Endothelial cell of umbilical vein (primary cell): ENCODE data around the gene DUSP16. TPM values are rescaled to one million over a fixed set of nuclear protein-coding genes. Genes with fewer than 3 reads are reported as not detected.

Experiments used
- BruUV-seq: library from RNA; stranded (reverse); fragments of 400-500 nt; replicated peaks from 2 replicates; lab custom pipeline; 2021; lab: Mats Ljungman, UMichigan
- CTCF ChIA-PET: fragments of 300-600, 350-600 bp; sonication (Branson Sonifier 250); formaldehyde crosslinking; loops from one replicate; lab custom pipeline; 2021; ENCODE audit warnings: antibody characterized with exemption, inconsistent platforms; lab: Charles Lee
- POLR2A ChIA-PET: fragments of 300-600, 350-600 bp; sonication (Branson Sonifier 250); formaldehyde crosslinking; loops from one replicate; lab custom pipeline; 2021; ENCODE audit warnings: antibody characterized with exemption, inconsistent platforms; lab: Charles Lee
- DNase-seq: peaks from one replicate; pipeline ENCODE4 v3.0.0-alpha.2; 2011; ENCODE audit warnings: low read depth, low spot score
- FAIRE-seq: peaks from 2 replicates; lab custom pipeline; 2011; peaks lifted over from hg19 to GRCh38; lab: Jason Lieb, UNC
- H2AFZ ChIP-seq: 2 replicates; pipeline ENCODE4 v1.6.0; 2012; ENCODE audit warnings: low read depth, low read length, control low read depth, inconsistent platforms
- H3K27ac ChIP-seq: 2 replicates; pipeline ENCODE4 v1.5.1; 2011; ENCODE audit warnings: low read depth, mild to moderate bottlenecking, control low read depth, low read length, moderate library complexity; ENCODE audit not compliant: insufficient read depth
- H3K27me3 ChIP-seq, 2 experiments: 2 replicates each; pipeline versions ENCODE4 v1.6.0 to v1.6.1; 2011; ENCODE audit warnings: low read length in 2 of 2, mixed read lengths in 1 of 2; ENCODE audit not compliant: control insufficient read depth in 2 of 2, insufficient read depth in 2 of 2
- H3K36me3 ChIP-seq, 2 experiments: 2 replicates in 1 of 2; 3 replicates in 1 of 2; pipeline ENCODE4 v1.5.1; 2011; ENCODE audit warnings: low read length in 2 of 2, mild to moderate bottlenecking in 1 of 2, moderate library complexity in 1 of 2; ENCODE audit not compliant: control insufficient read depth in 2 of 2, insufficient read depth in 2 of 2; ENCODE audit errors: extremely low read depth in 1 of 2
- H3K4me1 ChIP-seq: 3 replicates; pipeline ENCODE4 v1.5.1; 2011; ENCODE audit warnings: mild to moderate bottlenecking, low read length; ENCODE audit not compliant: control insufficient read depth, insufficient read depth; ENCODE audit errors: extremely low read depth
- H3K4me2 ChIP-seq: 2 replicates; pipeline ENCODE4 v1.6.1; 2011; ENCODE audit warnings: low read length, control low read depth, mixed read lengths; ENCODE audit not compliant: insufficient read depth
- H3K4me3 ChIP-seq, 3 experiments: fragments of 200-600 bp in 1 of 3; sonication (generic), shearing (Covaris generic) in 1 of 3; replicated peaks in 1 of 3; 2 replicates each; pipeline ENCODE4 v1.5.1; 2011 to 2016; ENCODE audit warnings: control low read depth in 3 of 3, low read length in 3 of 3, mild to moderate bottlenecking in 2 of 3, inconsistent platforms in 1 of 3, low read depth in 1 of 3, moderate library complexity in 1 of 3; ENCODE audit not compliant: insufficient read depth in 1 of 3
- H3K79me2 ChIP-seq: 2 replicates; pipeline ENCODE4 v1.6.0; 2012; ENCODE audit warnings: low read length, inconsistent platforms; ENCODE audit not compliant: control insufficient read depth, insufficient read depth
- H3K9ac ChIP-seq: replicated peaks from 2 replicates; pipeline ENCODE3; 2011; ENCODE audit warnings: low read length, control low read depth; ENCODE audit not compliant: insufficient read depth; ENCODE audit errors: extremely low read depth
- H3K9me1 ChIP-seq: replicated peaks from 3 replicates; pipeline ENCODE4 v1.6.0; 2011; ENCODE audit warnings: mild to moderate bottlenecking, low read length; ENCODE audit not compliant: control insufficient read depth, insufficient read depth; ENCODE audit errors: extremely low read depth
- H3K9me3 ChIP-seq: replicated peaks from 2 replicates; pipeline ENCODE4 v1.5.1; 2012; ENCODE audit warnings: low read length, inconsistent platforms; ENCODE audit not compliant: control insufficient read depth, insufficient read depth
- H4K20me1 ChIP-seq: replicated peaks from 2 replicates; pipeline ENCODE3; 2011; ENCODE audit warnings: mild to moderate bottlenecking, low read length; ENCODE audit not compliant: control insufficient read depth, insufficient read depth; ENCODE audit errors: extremely low read depth
- EZH2 ChIP-seq: IDR thresholded peaks from 2 replicates; pipeline ENCODE4 v1.6.1; 2012; ENCODE audit warnings: borderline replicate concordance, low read depth, mild to moderate bottlenecking, moderate library complexity, low read length, inconsistent platforms; ENCODE audit not compliant: severe bottlenecking
- FOS ChIP-seq: IDR thresholded peaks from 2 replicates; pipeline ENCODE4 v1.6.1; 2011; ENCODE audit warnings: mild to moderate bottlenecking, low read length, moderate library complexity, borderline replicate concordance; ENCODE audit not compliant: insufficient read depth
- GATA2 ChIP-seq: IDR thresholded peaks from 2 replicates; pipeline ENCODE4 v1.7.0; 2011; ENCODE audit warnings: low read depth, mild to moderate bottlenecking, moderate library complexity, mixed read lengths, low read length; ENCODE audit not compliant: insufficient read length, insufficient read depth
- JUN ChIP-seq: IDR thresholded peaks from 2 replicates; pipeline ENCODE4 v1.6.1; 2011; ENCODE audit warnings: borderline replicate concordance, low read depth; ENCODE audit not compliant: insufficient read length, insufficient read depth
- MAX ChIP-seq: IDR thresholded peaks from 2 replicates; pipeline ENCODE4 v1.6.1; 2011; ENCODE audit not compliant: insufficient read depth, insufficient read length
- MYC ChIP-seq: IDR thresholded peaks from one replicate; pipeline ENCODE4 v1.6.1; 2011; ENCODE audit warnings: mild to moderate bottlenecking, low read depth, low read length
- POLR2A ChIP-seq: IDR thresholded peaks from 2 replicates; pipeline ENCODE4 v1.6.1; 2012; ENCODE audit warnings: low read depth, mild to moderate bottlenecking, control low read depth, low read length
- POLR2AphosphoS5 ChIP-seq: IDR thresholded peaks from 2 replicates; pipeline ENCODE4 v1.6.1; 2012; ENCODE audit warnings: low read depth, mild to moderate bottlenecking, control low read depth, low read length, moderate library complexity; ENCODE audit not compliant: insufficient read depth
- dilution Hi-C: fragments of 300-500 bp; cut with MboI; formaldehyde crosslinking; loops from one replicate; pipeline ENCODE4 v1.15.0; 2019; ENCODE audit warnings: low sequenced_read_pairs; ENCODE audit not compliant: extremely low pct_ligation_motif_present
- intact Hi-C: fragments of 100-400 bp; cut with micrococcal nuclease; formaldehyde crosslinking; loops from one replicate; pipeline ENCODE4 v1.10.0; 2022
- polyA plus RNA-seq, 4 experiments: library from polyadenylated mRNA; depleted of rRNA in 3 of 4; stranded (reverse) in 3 of 4; unstranded in 1 of 4; fragments of >200 nt; gene quantifications; 2 replicates each; pipeline versions ENCODE4 v1.2.1 to v1.2.3, GENCODE V29; 2011 to 2012; ENCODE audit warnings: missing spikeins in 1 of 4
- total RNA-seq: library from RNA; stranded (reverse); gene quantifications from 2 replicates; pipeline ENCODE4 v1.2.3, GENCODE V29; 2021
- TF ChIP-seq, protein P1 (sequence below), 2 donors: IDR thresholded peaks; 1 replicate in 1 of 2; 2 replicates in 1 of 2; pipeline ENCODE4 v1.5.1; 2011; ENCODE audit warnings: low read length in 2 of 2, mild to moderate bottlenecking in 2 of 2, moderate library complexity in 2 of 2, control low read depth in 1 of 2, inconsistent platforms in 1 of 2, low read depth in 1 of 2; ENCODE audit not compliant: insufficient read depth in 1 of 2; ENCODE audit errors: extremely low read depth in 1 of 2

The DUSP16 gene
- total and polyA plus RNA-seq, 2 donors (not counting 3 experiments of a cell fraction or from before 2014, with no cell fraction given), result 7.4 to 19.5 TPM

DNA sequence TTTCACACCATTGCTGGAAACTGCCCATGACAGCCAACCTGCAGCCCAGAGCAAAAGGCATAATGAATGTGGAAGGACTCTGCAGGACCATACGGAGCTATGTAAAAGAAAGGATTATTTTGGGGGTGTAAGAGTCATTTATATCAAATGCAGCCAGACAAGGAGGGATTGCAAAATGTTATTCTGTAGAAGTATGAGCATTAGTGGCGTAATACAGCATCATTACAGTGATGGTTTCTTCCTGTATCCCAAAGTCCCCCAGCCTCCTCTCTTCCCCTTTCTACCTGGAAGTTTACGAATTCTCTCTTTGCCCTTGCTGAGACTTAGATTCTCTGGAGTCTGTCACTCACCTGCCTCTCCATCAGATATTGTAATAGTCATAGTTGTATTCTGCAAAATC lies 115.9 kb downstream of the DUSP16 start:
- FAIRE-seq (no peak), DNase-seq (no peak)
- H3K4me3 ChIP-seq, result no peak overlapping the region
- no peaks in the 10 kb centered on the region for H3K36me3 ChIP-seq
- H3K27me3 ChIP-seq, result no peaks in the 10 kb centered on the region
- peaks cover 27% of the 10 kb centered on the region for H3K4me1 ChIP-seq
- TF ChIP-seq MYC (no peak), MAX (no peak), FOS (no peak), POLR2A (no peak), POLR2AphosphoS5 (no peak), GATA2 (no peak), JUN (no peak), EZH2 (no peak)
- TF ChIP-seq, protein P1, sequence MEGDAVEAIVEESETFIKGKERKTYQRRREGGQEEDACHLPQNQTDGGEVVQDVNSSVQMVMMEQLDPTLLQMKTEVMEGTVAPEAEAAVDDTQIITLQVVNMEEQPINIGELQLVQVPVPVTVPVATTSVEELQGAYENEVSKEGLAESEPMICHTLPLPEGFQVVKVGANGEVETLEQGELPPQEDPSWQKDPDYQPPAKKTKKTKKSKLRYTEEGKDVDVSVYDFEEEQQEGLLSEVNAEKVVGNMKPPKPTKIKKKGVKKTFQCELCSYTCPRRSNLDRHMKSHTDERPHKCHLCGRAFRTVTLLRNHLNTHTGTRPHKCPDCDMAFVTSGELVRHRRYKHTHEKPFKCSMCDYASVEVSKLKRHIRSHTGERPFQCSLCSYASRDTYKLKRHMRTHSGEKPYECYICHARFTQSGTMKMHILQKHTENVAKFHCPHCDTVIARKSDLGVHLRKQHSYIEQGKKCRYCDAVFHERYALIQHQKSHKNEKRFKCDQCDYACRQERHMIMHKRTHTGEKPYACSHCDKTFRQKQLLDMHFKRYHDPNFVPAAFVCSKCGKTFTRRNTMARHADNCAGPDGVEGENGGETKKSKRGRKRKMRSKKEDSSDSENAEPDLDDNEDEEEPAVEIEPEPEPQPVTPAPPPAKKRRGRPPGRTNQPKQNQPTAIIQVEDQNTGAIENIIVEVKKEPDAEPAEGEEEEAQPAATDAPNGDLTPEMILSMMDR (IDR thresholded peaks at IDR 0.05; ENCODE audit: extremely low read depth in 1 of 2, insufficient read depth in 1 of 2, low read depth in 1 of 2, low read length in 2 of 2), result no peak
- no peaks in the 10 kb centered on the region for H3K9me1 ChIP-seq
- H3K9me3 ChIP-seq, result no peaks in the 10 kb centered on the region
- BruUV-seq, result no TSS peak
- no peaks in the 10 kb centered on the region for H3K79me2 ChIP-seq
- H3K27ac ChIP-seq, result no peak overlapping the region
- ChIA-PET CTCF (no interaction called here), POLR2A (no interaction called here)
- no peak overlapping the region for H2AFZ ChIP-seq
- no peak overlapping the region for H3K4me2 ChIP-seq
- intact Hi-C loops (no loop called here), dilution Hi-C loops (no loop called here)
- no peaks in the 10 kb centered on the region for H4K20me1 ChIP-seq
- H3K9ac ChIP-seq, result no peak overlapping the region
